Measurements from ENCODE around the gene FDX1.
"Not testable (repeated sequence)": the region's sequence is repeated elsewhere in the genome, so short reads cannot be mapped to it uniquely, and the experiment has no call there.

FDX1 gene

GRCh38 chr11:110409174-110409573 lies 20.6 kb upstream of the FDX1 start:
- no peak overlapping the region for H3K4me3 ChIP-seq (ENCODE audit: low read depth, low read length)
- TF ChIP-seq CTCF (conservative IDR thresholded peaks at IDR 0.05; ENCODE audit: low read depth, low read length), result no peak
- DNase-seq (ENCODE audit: low read depth), result peak; percentile 75

GRCh38 chr11:110410651-110411050 lies 19.1 kb upstream of the FDX1 start:
- DNase-seq (ENCODE audit: low read depth), result no peak
- no peak for TF ChIP-seq CTCF (conservative IDR thresholded peaks at IDR 0.05; ENCODE audit: low read depth, low read length)
- H3K4me3 ChIP-seq (ENCODE audit: low read depth, low read length), result no peak overlapping the region

GRCh38 chr11:110415081-110415480 lies 14.7 kb upstream of the FDX1 start:
- DNase-seq (ENCODE audit: low read depth), result peak; percentile 2
- no peak for TF ChIP-seq CTCF (conservative IDR thresholded peaks at IDR 0.05; ENCODE audit: low read depth, low read length)

GRCh38 chr11:110421658-110422057 lies 8.1 kb upstream of the FDX1 start:
- not testable (repeated sequence) for H3K4me3 ChIP-seq (ENCODE audit: low read depth, low read length); DNase-seq (ENCODE audit: low read depth)

More at GRCh38 chr11:110415081-110415480, 14.7 kb upstream of the FDX1 start:
- H3K4me3 ChIP-seq (ENCODE audit: low read depth, low read length), result no peak overlapping the region

- no peak for DNase-seq (ENCODE audit: low read depth)
- no peak for TF ChIP-seq CTCF (conservative IDR thresholded peaks at IDR 0.05; ENCODE audit: low read depth, low read length)
- no peak overlapping the region for H3K4me3 ChIP-seq (ENCODE audit: low read depth, low read length)
Measured at GRCh38 chr11:110422306-110422905, 7.3 kb upstream of the FDX1 start.

- H3K4me3 ChIP-seq (ENCODE audit: low read depth, low read length), result no peak overlapping the region
- DNase-seq (ENCODE audit: low read depth), result no peak
- TF ChIP-seq CTCF (conservative IDR thresholded peaks at IDR 0.05; ENCODE audit: low read depth, low read length), result no peak
Measured at GRCh38 chr11:110424775-110425444, 4.8 kb upstream of the FDX1 start.

GRCh38 chr11:110425751-110426545 lies 3.8 kb upstream of the FDX1 start:
- H3K4me3 ChIP-seq (ENCODE audit: low read depth, low read length), result no peak overlapping the region
- DNase-seq (ENCODE audit: low read depth), result peak; percentile 96
- TF ChIP-seq CTCF (conservative IDR thresholded peaks at IDR 0.05; ENCODE audit: low read depth, low read length), result no peak
